GM18505 (cell line): ENCODE results near the gene YAF2.
"Not testable (repeated sequence)": the region's sequence is repeated elsewhere in the genome, so short reads cannot be mapped to it uniquely, and the experiment has no call there.

Experiments used
- ATAC-seq: cut with Tn5 transposase; IDR thresholded peaks from one replicate; pipeline ENCODE4 v1.9.1; 2021; ENCODE audit not compliant: unreplicated experiment
- POLR2A ChIP-seq: IDR thresholded peaks from 4 replicates; pipeline ENCODE4 v1.6.1; 2011; ENCODE audit warnings: borderline replicate concordance; ENCODE audit not compliant: insufficient read depth, insufficient read length; ENCODE audit errors: extremely low read depth

Gene YAF2

GRCh38 chr12:42237052-42237852 lies 796 bp downstream of the YAF2 start:
- ATAC-seq: peak; percentile 76
- TF ChIP-seq POLR2A: peak; percentile 38

GRCh38 chr12:42236017-42236416 lies 2.0 kb downstream of the YAF2 start:
- no peak for ATAC-seq

GRCh38 chr12:42235426-42235825 lies 2.6 kb downstream of the YAF2 start:
- ATAC-seq: no peak
- no peak for TF ChIP-seq POLR2A

More at GRCh38 chr12:42236017-42236416, 2.0 kb downstream of the YAF2 start:
- no peak for TF ChIP-seq POLR2A

- no peak for ATAC-seq
- no peak for TF ChIP-seq POLR2A
These were observed 3.1 kb downstream of the YAF2 start for GRCh38 chr12:42234970-42235369.

- ATAC-seq: not testable (repeated sequence)
These were observed 10.5 kb downstream of the YAF2 start for GRCh38 chr12:42227525-42227924.

GRCh38 chr12:42224501-42224900 lies 13.5 kb downstream of the YAF2 start:
- ATAC-seq: not testable (repeated sequence)

GRCh38 chr12:42222724-42223123 lies 15.3 kb downstream of the YAF2 start:
- ATAC-seq: no peak
- no peak for TF ChIP-seq POLR2A

- TF ChIP-seq POLR2A: no peak
- no peak for ATAC-seq
These were observed 16.3 kb downstream of the YAF2 start for GRCh38 chr12:42221726-42222125.

- no peak for ATAC-seq
- TF ChIP-seq POLR2A: no peak
These were observed 20.4 kb downstream of the YAF2 start for GRCh38 chr12:42217656-42218055.

- no peak for ATAC-seq
These were observed 21.3 kb downstream of the YAF2 start for GRCh38 chr12:42216737-42217136.

GRCh38 chr12:42215759-42216158 lies 22.3 kb downstream of the YAF2 start:
- ATAC-seq: not testable (repeated sequence)

More at GRCh38 chr12:42216737-42217136, 21.3 kb downstream of the YAF2 start:
- TF ChIP-seq POLR2A: no peak

- no peak for TF ChIP-seq POLR2A
- no peak for ATAC-seq
These were observed 24.1 kb downstream of the YAF2 start for GRCh38 chr12:42213954-42214426.

- no peak for ATAC-seq
These were observed 25.0 kb downstream of the YAF2 start for GRCh38 chr12:42213023-42213422.

GRCh38 chr12:42208574-42208973 lies 29.5 kb downstream of the YAF2 start:
- no peak for ATAC-seq
- TF ChIP-seq POLR2A: no peak

More at GRCh38 chr12:42213023-42213422, 25.0 kb downstream of the YAF2 start:
- TF ChIP-seq POLR2A: no peak

- TF ChIP-seq POLR2A: no peak
- no peak for ATAC-seq
These were observed 33.2 kb downstream of the YAF2 start for GRCh38 chr12:42204819-42205218.

GRCh38 chr12:42204362-42204761 lies 33.7 kb downstream of the YAF2 start:
- ATAC-seq: no peak

More at GRCh38 chr12:42204362-42204761, 33.7 kb downstream of the YAF2 start:
- no peak for TF ChIP-seq POLR2A
